HepG2 (cell line): ENCODE data around the gene C2orf49. TPM values are rescaled to one million over a fixed set of nuclear protein-coding genes. Genes with fewer than 3 reads are reported as not detected.

ENCODE experiments used
- CENPX ChIP-seq: sonication (generic); formaldehyde crosslinking; IDR thresholded peaks from 2 replicates; pipeline ENCODE4 v1.9.0; 2021; ENCODE audit warnings: mild to moderate bottlenecking, missing genetic modification reagents, moderate library complexity
- HOXA7 ChIP-seq: sonication (generic); formaldehyde crosslinking; IDR thresholded peaks from 2 replicates; pipeline ENCODE4 v1.8.1; 2022; ENCODE audit warnings: mild to moderate bottlenecking, missing genetic modification reagents, moderate library complexity
- JARID2 ChIP-seq: sonication (generic); formaldehyde crosslinking; IDR thresholded peaks from 2 replicates; pipeline ENCODE4 v1.8.1; 2023; ENCODE audit warnings: missing genetic modification reagents, inconsistent platforms; ENCODE audit not compliant: insufficient replicate concordance
- NFE2L2 ChIP-seq: fragments of 150-350 bp; IDR thresholded peaks from 2 replicates; pipeline ENCODE4 v1.6.1; 2014; ENCODE audit warnings: low read length
- NR2F6 ChIP-seq, 2 experiments: IDR thresholded peaks; 2 replicates each; pipeline ENCODE4 v1.6.1; 2016; ENCODE audit warnings: antibody characterized with exemption in 1 of 2, mild to moderate bottlenecking in 1 of 2
- POLR2A ChIP-seq, 2 experiments: IDR thresholded peaks; 2 replicates each; pipeline ENCODE4 v1.6.1; 2011; ENCODE audit warnings: low read depth in 2 of 2, low read length in 2 of 2, mild to moderate bottlenecking in 1 of 2, moderate library complexity in 1 of 2; ENCODE audit not compliant: insufficient read depth in 1 of 2
- RFXANK ChIP-seq: IDR thresholded peaks from 2 replicates; pipeline ENCODE4 v1.6.1; 2016
- ZBTB33 ChIP-seq: sonication (generic); formaldehyde crosslinking; IDR thresholded peaks from 2 replicates; pipeline ENCODE4 v1.4.0; 2020; ENCODE audit warnings: missing genetic modification reagents
- ZBTB7B ChIP-seq: sonication (generic); formaldehyde crosslinking; IDR thresholded peaks from 2 replicates; pipeline ENCODE4 v1.4.0; 2020; ENCODE audit warnings: missing genetic modification reagents
- ZHX1 ChIP-seq: sonication (generic); formaldehyde crosslinking; IDR thresholded peaks from 2 replicates; pipeline ENCODE4 v1.8.1; 2022; ENCODE audit warnings: low read depth, mild to moderate bottlenecking, missing genetic modification reagents
- ZNF234 ChIP-seq: sonication (generic); formaldehyde crosslinking; conservative IDR thresholded peaks from 2 replicates; pipeline ENCODE4 v1.5.1; 2020; ENCODE audit warnings: mild to moderate bottlenecking, missing genetic modification reagents
- ZNF253 ChIP-seq: sonication (generic); formaldehyde crosslinking; IDR thresholded peaks from 2 replicates; pipeline ENCODE4 v1.8.0; 2022; ENCODE audit warnings: mild to moderate bottlenecking, missing genetic modification reagents, borderline replicate concordance
- ZNF263 ChIP-seq: sonication (generic); formaldehyde crosslinking; IDR thresholded peaks from 2 replicates; pipeline ENCODE4 v1.4.0; 2020; ENCODE audit warnings: missing genetic modification reagents
- ZNF30 ChIP-seq: sonication (generic); formaldehyde crosslinking; IDR thresholded peaks from 2 replicates; pipeline ENCODE4 v1.5.0; 2020; ENCODE audit warnings: mild to moderate bottlenecking, missing genetic modification reagents
- ZNF343 ChIP-seq: sonication (generic); formaldehyde crosslinking; IDR thresholded peaks from 2 replicates; pipeline ENCODE4 v1.4.0; 2020; ENCODE audit warnings: mild to moderate bottlenecking, missing genetic modification reagents
- ZNF407 ChIP-seq: sonication (generic); formaldehyde crosslinking; IDR thresholded peaks from one replicate; pipeline ENCODE4 v1.5.1; 2020; ENCODE audit warnings: mild to moderate bottlenecking, missing genetic modification reagents; ENCODE audit errors: not compliant biosample characterization
- polyA plus RNA-seq, 8 experiments: library from polyadenylated mRNA; depleted of rRNA in 3 of 8; stranded (reverse) in 7 of 8; unstranded in 1 of 8; fragments of >200 nt; fragmentation: Illumina TruSeq in 4 of 8; extraction: Trizol in 4 of 8; gene quantifications; 2 replicates each; pipeline versions ENCODE4 v1.2.1 to v1.2.3, GENCODE V29; 2011 to 2016; ENCODE audit warnings: low read depth in 4 of 8, missing spikeins in 1 of 8, mixed read lengths in 1 of 8; ENCODE audit not compliant: insufficient read depth in 1 of 8
- total RNA-seq, 5 experiments: library from RNA; depleted of rRNA; stranded (reverse); fragments of >200 nt; fragmentation: Illumina TruSeq; extraction: Trizol; gene quantifications; 2 replicates each; pipeline ENCODE4 v1.2.3, GENCODE V29; 2016; ENCODE audit warnings: low read depth in 1 of 5

The C2orf49 gene
- total and polyA plus RNA-seq, 2 of the 13 experiments (the other 11 are each of a cell fraction or from before 2014, with no cell fraction given): 24.7 to 28.8 TPM

GRCh38 chr2:105337122-105338019 lies at the start of gene C2orf49 (continued):
- TF ChIP-seq ZNF407 (CRISPR knock-in tag): peak; percentile 84
- no peak for TF ChIP-seq ZBTB7B
- peak; percentile 95 for TF ChIP-seq NR2F6 (IDR thresholded peaks at IDR 0.05)
- TF ChIP-seq NR2F6 (CRISPR knock-in tag; IDR thresholded peaks at IDR 0.05): peak; percentile 89
- no peak for TF ChIP-seq ZNF234 (CRISPR knock-in tag)
- no peak for TF ChIP-seq ZNF253 (CRISPR knock-in tag)
- TF ChIP-seq JARID2: peak; percentile 39
- TF ChIP-seq NFE2L2: no peak
- peak; percentile 63; the same call in 1 of the 2 replicates for TF ChIP-seq ZHX1 (CRISPR knock-in tag)
- TF ChIP-seq ZBTB33 (CRISPR knock-in tag): no peak
- 0 out of 2 replicates have a peak, but pooled peaks have one; percentile 14 for TF ChIP-seq ZNF263 (CRISPR knock-in tag)
- TF ChIP-seq POLR2A (IDR thresholded peaks at IDR 0.05; ENCODE audit: insufficient read depth in 1 of 2, low read depth in 2 of 2, low read length in 2 of 2): peak; percentile 85 to 88
- TF ChIP-seq RFXANK: peak; percentile 70
- TF ChIP-seq HOXA7: no peak
- TF ChIP-seq CENPX (CRISPR knock-in tag): no peak
- TF ChIP-seq ZNF30 (CRISPR knock-in tag): no peak
- peak; percentile 9; the same call in 1 of the 2 replicates for TF ChIP-seq ZNF343 (CRISPR knock-in tag)
